GM12878 (cell line): Measurements from ENCODE around the gene WHRN. TPM values are rescaled to one million over a fixed set of nuclear protein-coding genes. Genes with fewer than 3 reads are reported as not detected.

Source experiments
- ASH2L ChIP-seq: fragments of 300-600, 200-600 bp; sonication (generic); IDR thresholded peaks from 2 replicates; pipeline ENCODE4 v1.6.1; 2017; ENCODE audit warnings: low read depth, mild to moderate bottlenecking, borderline replicate concordance
- CHD1 ChIP-seq: IDR thresholded peaks from 2 replicates; pipeline ENCODE4 v1.6.1; 2012; ENCODE audit warnings: low read depth, low read length, improper control_type of control experiment
- DPF2 ChIP-seq: fragments of 450-650 bp; IDR thresholded peaks from 2 replicates; pipeline ENCODE4 v1.6.1; 2017; ENCODE audit warnings: mild to moderate bottlenecking
- E4F1 ChIP-seq: fragments of 450-650 bp; IDR thresholded peaks from 2 replicates; pipeline ENCODE4 v1.6.1; 2018; ENCODE audit warnings: borderline replicate concordance, mild to moderate bottlenecking; ENCODE audit not compliant: partially characterized antibody
- ESRRA ChIP-seq: IDR thresholded peaks from 2 replicates; pipeline ENCODE4 v1.6.1; 2012; ENCODE audit warnings: mild to moderate bottlenecking, low read length, improper control_type of control experiment
- ETV6 ChIP-seq, 2 experiments: fragments of 450-650 bp in 1 of 2; IDR thresholded peaks in 1 of 2; conservative IDR thresholded peaks in 1 of 2; 2 replicates each; pipeline ENCODE4 v1.6.1; 2014; ENCODE audit warnings: antibody characterized with exemption in 1 of 2, borderline replicate concordance in 1 of 2, low read depth in 1 of 2, mild to moderate bottlenecking in 1 of 2, moderate library complexity in 1 of 2
- EZH2 ChIP-seq: IDR thresholded peaks from 2 replicates; pipeline ENCODE4 v1.6.1; 2012; ENCODE audit warnings: low read depth, mild to moderate bottlenecking, control low read depth, inconsistent platforms, low read length, borderline replicate concordance; ENCODE audit not compliant: control insufficient read depth
- IRF4 ChIP-seq: IDR thresholded peaks from 2 replicates; pipeline ENCODE4 v1.6.1; 2011; ENCODE audit warnings: low read depth, low read length
- JUNB ChIP-seq: IDR thresholded peaks from 2 replicates; pipeline ENCODE4 v1.6.1; 2016; ENCODE audit warnings: antibody characterized with exemption, mild to moderate bottlenecking
- JUND ChIP-seq: IDR thresholded peaks from 2 replicates; pipeline ENCODE4 v1.6.1; 2012; ENCODE audit warnings: low read depth, mild to moderate bottlenecking, low read length, improper control_type of control experiment, moderate library complexity
- MAX ChIP-seq: IDR thresholded peaks from 2 replicates; pipeline ENCODE4 v1.6.1; 2012; ENCODE audit warnings: low read depth, low read length, improper control_type of control experiment
- MXI1 ChIP-seq: fragments of 150-350 bp; IDR thresholded peaks from 2 replicates; pipeline ENCODE4 v1.6.1; 2011; ENCODE audit warnings: low read depth, mild to moderate bottlenecking, inconsistent platforms, low read length, improper control_type of control experiment
- MYB ChIP-seq: fragments of 150-350 bp; IDR thresholded peaks from 2 replicates; pipeline ENCODE4 v1.6.1; 2014; ENCODE audit warnings: mild to moderate bottlenecking, low read depth, low read length, borderline replicate concordance
- NRF1 ChIP-seq: conservative IDR thresholded peaks from 2 replicates; pipeline ENCODE4 v1.6.1; 2011; ENCODE audit warnings: mild to moderate bottlenecking, low read depth, low read length, improper control_type of control experiment
- STAT3 ChIP-seq: IDR thresholded peaks from 2 replicates; pipeline ENCODE4 v1.6.1; 2011; ENCODE audit warnings: low read depth, low read length, improper control_type of control experiment
- SUPT20H ChIP-seq: IDR thresholded peaks from 2 replicates; pipeline ENCODE4 v1.6.1; 2011; ENCODE audit warnings: low read depth, mild to moderate bottlenecking, low read length, moderate library complexity, borderline replicate concordance; ENCODE audit not compliant: control insufficient read depth
- WRNIP1 ChIP-seq: IDR thresholded peaks from 2 replicates; pipeline ENCODE4 v1.6.1; 2011; ENCODE audit warnings: low read depth, low read length, improper control_type of control experiment, borderline replicate concordance
- ZNF384 ChIP-seq: IDR thresholded peaks from 2 replicates; pipeline ENCODE4 v1.6.1; 2012; ENCODE audit warnings: low read depth, mild to moderate bottlenecking, low read length, improper control_type of control experiment, borderline replicate concordance
- ZSCAN29 ChIP-seq: fragments of 450-650 bp; IDR thresholded peaks from 2 replicates; pipeline ENCODE4 v1.6.1; 2017; ENCODE audit warnings: mild to moderate bottlenecking, moderate library complexity
- polyA plus RNA-seq, 11 experiments: library from polyadenylated mRNA; depleted of rRNA in 4 of 11; unstranded in 6 of 11; stranded (reverse) in 5 of 11; fragments of >200 nt; fragmentation: Nextera tagmentation in 4 of 11; fragmentation: Illumina TruSeq in 1 of 11; extraction: Ambion mirVana in 4 of 11; extraction: Trizol in 1 of 11; gene quantifications; 1 replicate in 1 of 11; 2 replicates in 10 of 11; pipeline versions ENCODE4 v1.2.1 to v1.2.3, GENCODE V29; 2011 to 2016; ENCODE audit warnings: inconsistent platforms in 2 of 11, missing spikeins in 2 of 11, low read depth in 1 of 11
- total RNA-seq, 4 experiments: library from RNA; depleted of rRNA in 3 of 4; stranded (reverse); fragments of >200 nt in 3 of 4; fragmentation: Illumina TruSeq in 1 of 4; extraction: Trizol in 1 of 4; gene quantifications; 2 replicates each; pipeline versions ENCODE4 v1.2.1 to v1.2.3, GENCODE V29; 2013 to 2021
- TF ChIP-seq, protein P1 (sequence below): fragments of 450-650 bp; IDR thresholded peaks from 2 replicates; pipeline ENCODE4 v1.6.1; 2016; ENCODE audit warnings: mild to moderate bottlenecking, moderate library complexity, borderline replicate concordance
- TF ChIP-seq, protein P2 (sequence below): fragments of 450-650 bp; IDR thresholded peaks from 2 replicates; pipeline ENCODE4 v1.6.1; 2017; ENCODE audit warnings: borderline replicate concordance

Gene WHRN
- total and polyA plus RNA-seq, 10 of the 15 experiments (the other 5 are each of a cell fraction or from before 2014, with no cell fraction given) = 0.04 to 18.2 (median 0.68) TPM; not detected in 1

DNA sequence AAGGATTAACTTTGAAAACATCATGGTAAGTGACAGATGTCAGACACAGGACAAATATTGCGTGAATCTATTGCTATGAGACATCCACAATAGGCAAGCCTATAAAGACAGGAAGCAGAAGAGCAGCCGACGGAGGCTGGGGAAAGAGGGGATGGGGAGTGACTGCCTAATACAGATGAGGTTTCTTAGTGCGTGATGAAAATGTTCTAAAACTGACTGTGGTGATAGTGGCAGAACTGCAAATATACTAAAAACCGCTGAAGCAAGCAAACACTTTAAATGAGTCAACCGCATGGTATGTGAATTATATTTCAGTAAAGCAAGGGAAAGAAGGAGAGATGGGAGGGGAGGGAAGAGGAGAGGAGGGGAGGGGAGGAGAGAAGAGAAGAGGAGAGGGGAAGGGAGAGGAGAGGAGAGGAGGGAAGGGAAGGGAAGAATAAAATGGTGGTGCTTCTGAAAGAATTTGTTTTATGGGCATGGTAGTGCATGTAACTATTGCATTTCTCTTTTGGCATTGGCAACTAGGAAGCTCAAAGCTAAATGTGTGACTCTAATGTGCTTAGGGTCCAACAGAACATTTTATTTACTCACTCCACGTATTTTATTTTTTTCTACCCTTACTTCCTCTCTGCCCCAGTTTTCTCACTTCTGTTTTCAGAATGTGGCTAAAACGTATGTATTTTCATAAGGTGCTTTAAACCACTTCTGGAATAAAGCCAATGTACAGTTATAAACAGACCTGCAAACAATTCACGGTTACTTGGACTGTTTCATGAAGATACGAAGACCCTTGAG, 138.7 kb downstream of the WHRN start (continued):
- TF ChIP-seq, protein P1, sequence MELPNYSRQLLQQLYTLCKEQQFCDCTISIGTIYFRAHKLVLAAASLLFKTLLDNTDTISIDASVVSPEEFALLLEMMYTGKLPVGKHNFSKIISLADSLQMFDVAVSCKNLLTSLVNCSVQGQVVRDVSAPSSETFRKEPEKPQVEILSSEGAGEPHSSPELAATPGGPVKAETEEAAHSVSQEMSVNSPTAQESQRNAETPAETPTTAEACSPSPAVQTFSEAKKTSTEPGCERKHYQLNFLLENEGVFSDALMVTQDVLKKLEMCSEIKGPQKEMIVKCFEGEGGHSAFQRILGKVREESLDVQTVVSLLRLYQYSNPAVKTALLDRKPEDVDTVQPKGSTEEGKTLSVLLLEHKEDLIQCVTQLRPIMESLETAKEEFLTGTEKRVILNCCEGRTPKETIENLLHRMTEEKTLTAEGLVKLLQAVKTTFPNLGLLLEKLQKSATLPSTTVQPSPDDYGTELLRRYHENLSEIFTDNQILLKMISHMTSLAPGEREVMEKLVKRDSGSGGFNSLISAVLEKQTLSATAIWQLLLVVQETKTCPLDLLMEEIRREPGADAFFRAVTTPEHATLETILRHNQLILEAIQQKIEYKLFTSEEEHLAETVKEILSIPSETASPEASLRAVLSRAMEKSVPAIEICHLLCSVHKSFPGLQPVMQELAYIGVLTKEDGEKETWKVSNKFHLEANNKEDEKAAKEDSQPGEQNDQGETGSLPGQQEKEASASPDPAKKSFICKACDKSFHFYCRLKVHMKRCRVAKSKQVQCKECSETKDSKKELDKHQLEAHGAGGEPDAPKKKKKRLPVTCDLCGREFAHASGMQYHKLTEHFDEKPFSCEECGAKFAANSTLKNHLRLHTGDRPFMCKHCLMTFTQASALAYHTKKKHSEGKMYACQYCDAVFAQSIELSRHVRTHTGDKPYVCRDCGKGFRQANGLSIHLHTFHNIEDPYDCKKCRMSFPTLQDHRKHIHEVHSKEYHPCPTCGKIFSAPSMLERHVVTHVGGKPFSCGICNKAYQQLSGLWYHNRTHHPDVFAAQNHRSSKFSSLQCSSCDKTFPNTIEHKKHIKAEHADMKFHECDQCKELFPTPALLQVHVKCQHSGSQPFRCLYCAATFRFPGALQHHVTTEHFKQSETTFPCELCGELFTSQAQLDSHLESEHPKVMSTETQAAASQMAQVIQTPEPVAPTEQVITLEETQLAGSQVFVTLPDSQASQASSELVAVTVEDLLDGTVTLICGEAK = no peak
- TF ChIP-seq ASH2L = no peak
- no peak for TF ChIP-seq JUND
- TF ChIP-seq MXI1 = peak; percentile 60; the same call in 1 of the 2 replicates
- no peak for TF ChIP-seq E4F1
- no peak for TF ChIP-seq MAX
- TF ChIP-seq IRF4 = 0 out of 2 replicates have a peak, but pooled peaks have one; percentile 33
- TF ChIP-seq JUNB = no peak
- no peak for TF ChIP-seq MYB
- no peak for TF ChIP-seq ZSCAN29
- peak in 1 of 2 experiments; percentile 51; a peak in 1 of 4 replicates for TF ChIP-seq ETV6 (conservative IDR thresholded peaks at IDR 0.05 in 1 of 2, IDR thresholded peaks at IDR 0.05 in 1 of 2; ENCODE audit: borderline replicate concordance in 1 of 2, low read depth in 1 of 2)
- no peak for TF ChIP-seq EZH2
- no peak for TF ChIP-seq SUPT20H
- TF ChIP-seq ZNF384 = peak; percentile 72; the same call in 1 of the 2 replicates
- no peak for TF ChIP-seq WRNIP1
- no peak for TF ChIP-seq NRF1
- no peak; the same call in 1 of the 2 replicates for TF ChIP-seq STAT3
- TF ChIP-seq CHD1 = no peak
- TF ChIP-seq, protein P2, sequence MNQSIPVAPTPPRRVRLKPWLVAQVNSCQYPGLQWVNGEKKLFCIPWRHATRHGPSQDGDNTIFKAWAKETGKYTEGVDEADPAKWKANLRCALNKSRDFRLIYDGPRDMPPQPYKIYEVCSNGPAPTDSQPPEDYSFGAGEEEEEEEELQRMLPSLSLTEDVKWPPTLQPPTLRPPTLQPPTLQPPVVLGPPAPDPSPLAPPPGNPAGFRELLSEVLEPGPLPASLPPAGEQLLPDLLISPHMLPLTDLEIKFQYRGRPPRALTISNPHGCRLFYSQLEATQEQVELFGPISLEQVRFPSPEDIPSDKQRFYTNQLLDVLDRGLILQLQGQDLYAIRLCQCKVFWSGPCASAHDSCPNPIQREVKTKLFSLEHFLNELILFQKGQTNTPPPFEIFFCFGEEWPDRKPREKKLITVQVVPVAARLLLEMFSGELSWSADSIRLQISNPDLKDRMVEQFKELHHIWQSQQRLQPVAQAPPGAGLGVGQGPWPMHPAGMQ = peak; percentile 27; the same call in 1 of the 2 replicates
- no peak for TF ChIP-seq ESRRA
- peak; percentile 90 for TF ChIP-seq DPF2
